ENCODE measurements around the gene TUBB8.

Gene TUBB8

GRCh38 chr10:48996-49395, at the start of gene TUBB8:
TUBB8 (minus strand) TSS chr10:49296; CDS start chr10:49238, 58 bp downstream.
- ChIA-PET POLR2A (no interaction called here), CTCF (interaction anchor here (1.1 kb wide), 1 partner anchor 28 kb away, joined by 3 read pairs; no protein-coding TSS in a partner anchor)
- no peak for DNase-seq (ENCODE audit: low read depth, low spot score)
- H3K4me3 ChIP-seq (ENCODE audit: low read depth, low read length), result no peak within 1 kb of the TSS
- no peak for TF ChIP-seq CTCF (IDR thresholded peaks at IDR 0.05; ENCODE audit: insufficient read depth, low read length, missing control alignments)

- POLR2A ChIA-PET, result no interaction called here
- no peak overlapping the region for H3K4me3 ChIP-seq (ENCODE audit: low read depth, low read length)
- no peak for DNase-seq (ENCODE audit: low read depth, low spot score)
- no peak for TF ChIP-seq CTCF (IDR thresholded peaks at IDR 0.05; ENCODE audit: insufficient read depth, low read length, missing control alignments)
- CTCF ChIA-PET, result no interaction called here
These were observed 47.4 kb upstream of the TUBB8 start for GRCh38 chr10:96466-96865.

- no peak for DNase-seq (ENCODE audit: low read depth, low spot score)
- no peak for TF ChIP-seq CTCF (IDR thresholded peaks at IDR 0.05; ENCODE audit: insufficient read depth, low read length, missing control alignments)
- POLR2A ChIA-PET, result no interaction called here
- no peak overlapping the region for H3K4me3 ChIP-seq (ENCODE audit: low read depth, low read length)
- CTCF ChIA-PET, result no interaction called here
These were observed 46.4 kb upstream of the TUBB8 start for GRCh38 chr10:95356-96115.

- no peak for DNase-seq (ENCODE audit: low read depth, low spot score)
- TF ChIP-seq CTCF (IDR thresholded peaks at IDR 0.05; ENCODE audit: insufficient read depth, low read length, missing control alignments), result no peak
- H3K4me3 ChIP-seq (ENCODE audit: low read depth, low read length), result no peak overlapping the region
- ChIA-PET CTCF (no interaction called here), POLR2A (no interaction called here)
These were observed 45.5 kb upstream of the TUBB8 start for GRCh38 chr10:94613-95012.

- H3K4me3 ChIP-seq (ENCODE audit: low read depth, low read length), result no peak overlapping the region
- ChIA-PET CTCF (no interaction called here), POLR2A (no interaction called here)
- no peak for TF ChIP-seq CTCF (IDR thresholded peaks at IDR 0.05; ENCODE audit: insufficient read depth, low read length, missing control alignments)
- DNase-seq (ENCODE audit: low read depth, low spot score), result no peak
These were observed 43.8 kb upstream of the TUBB8 start for GRCh38 chr10:92846-93245.

GRCh38 chr10:92153-92552, 43.1 kb upstream of the TUBB8 start:
- POLR2A ChIA-PET, result no interaction called here
- TF ChIP-seq CTCF (IDR thresholded peaks at IDR 0.05; ENCODE audit: insufficient read depth, low read length, missing control alignments), result no peak
- CTCF ChIA-PET, result no interaction called here
- no peak for DNase-seq (ENCODE audit: low read depth, low spot score)
- H3K4me3 ChIP-seq (ENCODE audit: low read depth, low read length), result no peak overlapping the region
